Smooth muscle cell (in vitro differentiated cells): ENCODE measurements around the gene AKAP7. TPM values are rescaled to one million over a fixed set of nuclear protein-coding genes. Genes with fewer than 3 reads are reported as not detected.

Source experiments
- DNase-seq: peaks from one replicate; lab custom pipeline; 2025; ENCODE audit not compliant: unreplicated experiment; lab: John Stamatoyannopoulos, UW
- H2AFZ ChIP-seq: fragments of 200-600 bp; sonication (generic); 2 replicates; pipeline ENCODE4 v1.6.0; 2016; ENCODE audit warnings: antibody characterized with exemption, low read depth, mild to moderate bottlenecking
- H3F3A ChIP-seq: fragments of 200-600 bp; sonication (generic); 2 replicates; pipeline ENCODE4 v1.6.0; 2017; ENCODE audit warnings: antibody characterized with exemption, low read depth
- H3K27ac ChIP-seq: fragments of 200-600 bp; sonication (generic); 2 replicates; pipeline ENCODE4 v1.5.1; 2016; ENCODE audit warnings: low read depth, mild to moderate bottlenecking
- H3K27me3 ChIP-seq: fragments of 200-600 bp; sonication (generic); 2 replicates; pipeline ENCODE4 v1.6.1; 2016; ENCODE audit warnings: low read depth, mild to moderate bottlenecking
- H3K36me3 ChIP-seq: fragments of 200-600 bp; sonication (generic); 2 replicates; pipeline ENCODE4 v1.5.1; 2016; ENCODE audit warnings: low read depth
- H3K4me1 ChIP-seq: fragments of 200-600 bp; sonication (generic); 2 replicates; pipeline ENCODE4 v1.5.1; 2016; ENCODE audit warnings: low read depth
- H3K4me2 ChIP-seq: fragments of 200-600 bp; sonication (generic); 2 replicates; pipeline ENCODE4 v1.6.0; 2016; ENCODE audit warnings: mild to moderate bottlenecking
- H3K4me3 ChIP-seq: fragments of 200-600 bp; sonication (generic); 2 replicates; pipeline ENCODE4 v1.5.1; 2016; ENCODE audit warnings: mild to moderate bottlenecking
- H3K79me2 ChIP-seq: fragments of 200-600 bp; sonication (generic); 2 replicates; pipeline ENCODE4 v1.6.0; 2016; ENCODE audit warnings: low read depth, mild to moderate bottlenecking
- H3K9ac ChIP-seq: fragments of 200-600 bp; sonication (generic); 2 replicates; pipeline ENCODE4 v1.6.0; 2016; ENCODE audit warnings: low read depth
- H3K9me3 ChIP-seq: fragments of 200-600 bp; sonication (generic); replicated peaks from 2 replicates; pipeline ENCODE4 v1.5.1; 2016; ENCODE audit warnings: low read depth
- H4K20me1 ChIP-seq: fragments of 200-600 bp; sonication (generic); 2 replicates; pipeline ENCODE4 v1.6.0; 2016; ENCODE audit warnings: low read depth
- WGBS: methylation state at CpG from one replicate; pipeline ENCODE4 v1.1.7; 2016; ENCODE audit warnings: low lambda C conversion rate; 5-methylcytosine and 5-hydroxymethylcytosine counted together
- polyA plus RNA-seq: library from polyadenylated mRNA; unstranded; fragments of >200 nt; fragmentation: Nextera tagmentation; extraction: Ambion mirVana; gene quantifications from 2 replicates; pipeline ENCODE4 v1.2.1, GENCODE V29; 2016
- total RNA-seq: library from RNA; depleted of rRNA; stranded (reverse); fragments of >200 nt; gene quantifications from 2 replicates; pipeline ENCODE4 v1.2.3, GENCODE V29; 2014
- TF ChIP-seq, protein P1 (sequence below): fragments of 200-600 bp; sonication (generic); IDR thresholded peaks from 2 replicates; pipeline ENCODE4 v1.5.1; 2017; ENCODE audit warnings: borderline replicate concordance, mild to moderate bottlenecking, antibody characterized with exemption; ENCODE audit not compliant: insufficient read depth, poor library complexity, severe bottlenecking

The AKAP7 gene
- total and polyA plus RNA-seq, 2 experiments from 2014 or later = 2.0 to 6.5 TPM

DNA sequence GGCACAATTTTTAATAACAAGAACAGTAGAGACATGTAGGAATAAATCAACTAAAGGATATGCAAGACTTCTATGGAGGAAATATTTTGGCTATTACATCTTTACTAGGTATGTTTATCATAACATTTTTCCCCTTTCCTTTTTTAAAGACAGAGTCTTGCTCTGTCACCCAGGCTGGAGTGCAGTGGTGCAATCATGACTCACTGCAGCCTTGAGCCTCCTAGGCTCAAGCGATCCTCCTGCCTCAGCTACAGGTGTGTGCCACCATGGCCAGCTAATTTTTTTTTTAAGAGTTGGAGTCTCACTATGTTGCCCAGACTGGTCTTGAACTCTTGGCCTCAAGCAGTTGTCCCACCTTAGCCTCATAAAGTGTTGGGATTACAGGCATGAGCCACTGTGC is 37.0 kb downstream of the AKAP7 start:
- Histone ChIP-seq H3K36me3 (no peaks in the 10 kb centered on the region), H3F3A (no peaks in the 10 kb centered on the region), H2AFZ (no peak overlapping the region), H3K79me2 (no peaks in the 10 kb centered on the region), H4K20me1 (no peaks in the 10 kb centered on the region), H3K4me2 (no peak overlapping the region), H3K4me1 (no peaks in the 10 kb centered on the region), H3K9ac (no peak overlapping the region), H3K4me3 (no peak overlapping the region), H3K9me3 (no peaks in the 10 kb centered on the region), H3K27me3 (no peaks in the 10 kb centered on the region), H3K27ac (no peak overlapping the region)
- WGBS = 80% methylated on average over 1 of the region's 1 CpG
- DNase-seq = no peak
- TF ChIP-seq, protein P1, sequence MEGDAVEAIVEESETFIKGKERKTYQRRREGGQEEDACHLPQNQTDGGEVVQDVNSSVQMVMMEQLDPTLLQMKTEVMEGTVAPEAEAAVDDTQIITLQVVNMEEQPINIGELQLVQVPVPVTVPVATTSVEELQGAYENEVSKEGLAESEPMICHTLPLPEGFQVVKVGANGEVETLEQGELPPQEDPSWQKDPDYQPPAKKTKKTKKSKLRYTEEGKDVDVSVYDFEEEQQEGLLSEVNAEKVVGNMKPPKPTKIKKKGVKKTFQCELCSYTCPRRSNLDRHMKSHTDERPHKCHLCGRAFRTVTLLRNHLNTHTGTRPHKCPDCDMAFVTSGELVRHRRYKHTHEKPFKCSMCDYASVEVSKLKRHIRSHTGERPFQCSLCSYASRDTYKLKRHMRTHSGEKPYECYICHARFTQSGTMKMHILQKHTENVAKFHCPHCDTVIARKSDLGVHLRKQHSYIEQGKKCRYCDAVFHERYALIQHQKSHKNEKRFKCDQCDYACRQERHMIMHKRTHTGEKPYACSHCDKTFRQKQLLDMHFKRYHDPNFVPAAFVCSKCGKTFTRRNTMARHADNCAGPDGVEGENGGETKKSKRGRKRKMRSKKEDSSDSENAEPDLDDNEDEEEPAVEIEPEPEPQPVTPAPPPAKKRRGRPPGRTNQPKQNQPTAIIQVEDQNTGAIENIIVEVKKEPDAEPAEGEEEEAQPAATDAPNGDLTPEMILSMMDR = no peak

DNA sequence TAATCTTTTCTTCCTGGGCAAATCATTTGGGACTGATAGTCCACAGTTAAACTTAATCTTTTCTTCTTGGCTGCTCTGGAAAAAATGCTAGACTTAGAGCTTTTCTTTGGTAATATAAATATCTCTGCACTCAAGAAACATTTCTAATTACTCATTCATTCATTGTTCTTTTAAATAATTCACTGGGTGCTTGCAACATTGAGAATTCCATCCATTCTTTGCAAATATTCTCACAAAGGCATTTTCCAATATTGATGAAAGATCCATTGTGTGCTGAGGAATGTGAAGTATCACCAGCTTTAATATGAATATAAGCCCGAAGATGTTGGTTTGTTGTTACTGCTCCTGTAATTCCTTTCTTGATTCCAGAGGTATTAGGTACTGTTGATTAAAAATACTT is 38.4 kb downstream of the AKAP7 start:
- Histone ChIP-seq H4K20me1 (no peaks in the 10 kb centered on the region), H3K36me3 (no peaks in the 10 kb centered on the region), H3K27me3 (no peaks in the 10 kb centered on the region), H3K9me3 (no peaks in the 10 kb centered on the region), H3K4me1 (no peaks in the 10 kb centered on the region), H3K4me3 (no peak overlapping the region), H3K79me2 (no peaks in the 10 kb centered on the region), H2AFZ (no peak overlapping the region), H3K27ac (no peak overlapping the region), H3K4me2 (no peak overlapping the region), H3K9ac (no peak overlapping the region), H3F3A (no peaks in the 10 kb centered on the region)
- no peak for DNase-seq
- TF ChIP-seq, protein P1 = no peak
- 81% methylated on average over 1 of the region's 1 CpG for WGBS

DNA sequence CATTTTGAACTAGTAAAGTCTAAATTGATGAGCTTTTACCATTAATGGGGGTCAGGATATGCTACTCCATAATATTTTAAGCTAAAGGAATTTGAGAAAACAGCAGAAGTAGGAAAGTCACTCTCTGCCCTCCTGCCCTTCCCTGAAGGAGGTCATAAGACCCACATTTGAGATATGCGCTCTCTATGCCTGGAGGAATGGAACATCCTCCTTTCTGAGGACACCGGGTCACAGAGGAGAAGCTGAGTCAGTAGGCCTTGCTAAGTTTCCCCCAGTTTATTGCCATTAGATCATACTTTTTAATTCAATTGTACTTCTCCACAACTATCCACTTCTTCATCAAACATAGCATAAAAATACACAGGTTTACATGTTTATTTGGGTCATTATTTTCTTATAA is 40.3 kb downstream of the AKAP7 start:
- H3K4me3 ChIP-seq = no peak overlapping the region
- no peak overlapping the region for H3K9ac ChIP-seq
- H3K36me3 ChIP-seq = no peaks in the 10 kb centered on the region
- H3K9me3 ChIP-seq = no peaks in the 10 kb centered on the region
- no peak overlapping the region for H3K27ac ChIP-seq
- no peaks in the 10 kb centered on the region for H3K79me2 ChIP-seq
- TF ChIP-seq, protein P1 = no peak
- H3K4me2 ChIP-seq = no peak overlapping the region
- H3K4me1 ChIP-seq = no peaks in the 10 kb centered on the region
- no peaks in the 10 kb centered on the region for H3K27me3 ChIP-seq
- H4K20me1 ChIP-seq = no peaks in the 10 kb centered on the region
- DNase-seq = no peak
- H2AFZ ChIP-seq = no peak overlapping the region
- 100% methylated on average over 2 of the region's 2 CpGs for WGBS
- H3F3A ChIP-seq = no peaks in the 10 kb centered on the region

DNA sequence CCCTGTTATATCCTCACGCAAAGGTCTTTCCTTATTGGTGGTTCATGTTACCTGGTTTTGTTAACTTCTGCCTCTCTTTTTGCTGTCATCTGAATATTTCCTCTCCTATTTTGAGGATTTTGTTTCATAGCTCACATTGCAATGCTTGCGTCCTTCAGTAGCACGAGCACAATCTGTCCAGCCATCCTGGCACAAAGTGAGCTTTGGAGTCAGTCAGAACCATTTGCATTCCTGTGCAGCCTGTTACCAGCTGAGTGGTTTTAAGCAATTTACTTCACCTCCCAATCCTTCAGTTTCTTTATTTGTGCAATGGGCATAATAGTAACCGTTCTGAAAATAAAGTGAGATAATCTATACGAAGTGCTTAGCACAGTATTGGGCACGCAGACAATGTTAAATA is 42.7 kb downstream of the AKAP7 start:
- no peaks in the 10 kb centered on the region for H3K27me3 ChIP-seq
- TF ChIP-seq, protein P1 = no peak
- no peak overlapping the region for H3K4me2 ChIP-seq
- 93% methylated on average over 6 of the region's 6 CpGs for WGBS
- H3K27ac ChIP-seq = no peak overlapping the region
- H3F3A ChIP-seq = no peaks in the 10 kb centered on the region
- no peak overlapping the region for H3K4me3 ChIP-seq
- H3K9me3 ChIP-seq = no peaks in the 10 kb centered on the region
- H4K20me1 ChIP-seq = no peaks in the 10 kb centered on the region
- H3K36me3 ChIP-seq = no peaks in the 10 kb centered on the region
- peaks cover under 1% of the 10 kb centered on the region for H3K4me1 ChIP-seq
- H2AFZ ChIP-seq = no peak overlapping the region
- H3K9ac ChIP-seq = no peak overlapping the region
- no peak for DNase-seq
- no peaks in the 10 kb centered on the region for H3K79me2 ChIP-seq
